SJCRH30 (cell line): ENCODE results near the gene COMMD8. TPM values are rescaled to one million over a fixed set of nuclear protein-coding genes. Genes with fewer than 3 reads are reported as not detected.
A peak's percentile ranks its signal among the peaks of the same experiment; 100 is the strongest.

Source experiments
- DNase-seq, 2 experiments: peaks; one replicate each; pipeline ENCODE4 v3.0.0-alpha.2; 2015 to 2020
- H3K27ac ChIP-seq: fragments of 250-450 bp; sonication (Bioruptor Pico); 2 replicates; pipeline ENCODE4 v1.5.1; 2020; ENCODE audit warnings: mild to moderate bottlenecking, moderate library complexity
- H3K27me3 ChIP-seq: fragments of 250-450 bp; sonication (Bioruptor Pico); 2 replicates; pipeline ENCODE4 v1.5.1; 2020; ENCODE audit warnings: mild to moderate bottlenecking, moderate library complexity
- H3K36me3 ChIP-seq: fragments of 250-450 bp; sonication (Bioruptor Pico); 2 replicates; pipeline ENCODE4 v1.5.1; 2020; ENCODE audit warnings: mild to moderate bottlenecking, moderate library complexity
- H3K4me1 ChIP-seq: fragments of 250-450 bp; sonication (Bioruptor Pico); 2 replicates; pipeline ENCODE4 v1.5.1; 2020; ENCODE audit warnings: mild to moderate bottlenecking, moderate library complexity
- H3K4me3 ChIP-seq: fragments of 250-450 bp; sonication (Bioruptor Pico); 2 replicates; pipeline ENCODE4 v1.5.1; 2020; ENCODE audit warnings: mild to moderate bottlenecking, moderate library complexity
- H3K9me3 ChIP-seq: fragments of 250-450 bp; sonication (Bioruptor Pico); replicated peaks from 2 replicates; pipeline ENCODE4 v1.5.1; 2020; ENCODE audit warnings: mild to moderate bottlenecking, moderate library complexity
- total RNA-seq: library from RNA; depleted of rRNA; stranded (reverse); fragments of >200 nt; shearing (Covaris generic); gene quantifications from 2 replicates; pipeline ENCODE4 v1.2.3, GENCODE V29; 2014

Gene COMMD8
- total RNA-seq, 1 experiment from 2014 or later = 18.5 TPM

GRCh38 chr4:47462799-47463234 is 685 bp downstream of the COMMD8 start:
- DNase-seq = no peak
- Histone ChIP-seq H3K27ac (no peak overlapping the region; the same call in 1 of the 2 replicates), H3K9me3 (no peaks in the 10 kb centered on the region), H3K4me1 (no peaks in the 10 kb centered on the region), H3K36me3 (no peaks in the 10 kb centered on the region), H3K4me3 (peak overlapping the region; percentile 81), H3K27me3 (no peaks in the 10 kb centered on the region)

GRCh38 chr4:47451657-47452056 is 11.8 kb downstream of the COMMD8 start:
- no peak for DNase-seq
- H3K27me3 ChIP-seq = no peaks in the 10 kb centered on the region
- no peak overlapping the region for H3K4me3 ChIP-seq
- no peaks in the 10 kb centered on the region for H3K9me3 ChIP-seq
- H3K36me3 ChIP-seq = peaks cover 6% of the 10 kb centered on the region
- no peaks in the 10 kb centered on the region for H3K4me1 ChIP-seq
- H3K27ac ChIP-seq = no peak overlapping the region

- Histone ChIP-seq H3K27me3 (no peaks in the 10 kb centered on the region), H3K27ac (no peak overlapping the region), H3K4me1 (no peaks in the 10 kb centered on the region), H3K9me3 (no peaks in the 10 kb centered on the region), H3K4me3 (no peak overlapping the region), H3K36me3 (no peaks in the 10 kb centered on the region)
- DNase-seq = no peak
Observed at GRCh38 chr4:47444031-47444430, 19.5 kb downstream of the COMMD8 start.

- Histone ChIP-seq H3K4me1 (no peaks in the 10 kb centered on the region), H3K27me3 (no peaks in the 10 kb centered on the region), H3K36me3 (no peaks in the 10 kb centered on the region), H3K27ac (no peak overlapping the region), H3K9me3 (no peaks in the 10 kb centered on the region), H3K4me3 (no peak overlapping the region)
- no peak for DNase-seq
Observed at GRCh38 chr4:47442980-47443379, 20.5 kb downstream of the COMMD8 start.

- no peak for DNase-seq
- Histone ChIP-seq H3K9me3 (no peaks in the 10 kb centered on the region), H3K4me1 (no peaks in the 10 kb centered on the region), H3K36me3 (no peaks in the 10 kb centered on the region), H3K4me3 (no peak overlapping the region), H3K27ac (no peak overlapping the region), H3K27me3 (0 out of 2 replicates have a peak, but pooled peaks cover 4% of the 10 kb centered on the region)
Observed at GRCh38 chr4:47434931-47435330, 28.6 kb downstream of the COMMD8 start.

GRCh38 chr4:47432749-47433148 is 30.8 kb downstream of the COMMD8 start:
- H3K9me3 ChIP-seq = no peaks in the 10 kb centered on the region
- 0 out of 2 replicates have a peak, but pooled peaks cover 4% of the 10 kb centered on the region for H3K27me3 ChIP-seq
- DNase-seq = no peak
- no peaks in the 10 kb centered on the region for H3K4me1 ChIP-seq
- no peaks in the 10 kb centered on the region for H3K36me3 ChIP-seq
- no peak overlapping the region for H3K4me3 ChIP-seq
- H3K27ac ChIP-seq = no peak overlapping the region

- H3K36me3 ChIP-seq = no peaks in the 10 kb centered on the region
- H3K27ac ChIP-seq = no peak overlapping the region
- H3K4me3 ChIP-seq = no peak overlapping the region
- DNase-seq = no peak
- no peaks in the 10 kb centered on the region for H3K27me3 ChIP-seq
- no peaks in the 10 kb centered on the region for H3K9me3 ChIP-seq
- no peaks in the 10 kb centered on the region for H3K4me1 ChIP-seq
Observed at GRCh38 chr4:47427935-47428334, 35.6 kb downstream of the COMMD8 start.

- Histone ChIP-seq H3K9me3 (no peaks in the 10 kb centered on the region), H3K27ac (no peak overlapping the region), H3K27me3 (no peaks in the 10 kb centered on the region), H3K36me3 (no peaks in the 10 kb centered on the region), H3K4me3 (no peak overlapping the region), H3K4me1 (no peaks in the 10 kb centered on the region)
- DNase-seq = no peak
Observed at GRCh38 chr4:47425628-47426027, 37.9 kb downstream of the COMMD8 start.

- Histone ChIP-seq H3K9me3 (no peaks in the 10 kb centered on the region), H3K4me1 (no peaks in the 10 kb centered on the region), H3K27me3 (no peaks in the 10 kb centered on the region), H3K36me3 (no peaks in the 10 kb centered on the region), H3K27ac (no peak overlapping the region), H3K4me3 (no peak overlapping the region)
- no peak for DNase-seq
Observed at GRCh38 chr4:47419296-47419695, 44.2 kb downstream of the COMMD8 start.

GRCh38 chr4:47418147-47418546 is 45.4 kb downstream of the COMMD8 start:
- no peaks in the 10 kb centered on the region for H3K9me3 ChIP-seq
- H3K4me3 ChIP-seq = no peak overlapping the region
- DNase-seq = no peak
- no peaks in the 10 kb centered on the region for H3K27me3 ChIP-seq
- no peaks in the 10 kb centered on the region for H3K36me3 ChIP-seq
- H3K4me1 ChIP-seq = no peaks in the 10 kb centered on the region
- H3K27ac ChIP-seq = no peak overlapping the region

GRCh38 chr4:47415719-47416118 is 47.8 kb downstream of the COMMD8 start:
- Histone ChIP-seq H3K36me3 (no peaks in the 10 kb centered on the region), H3K4me1 (no peaks in the 10 kb centered on the region), H3K27ac (no peak overlapping the region), H3K27me3 (no peaks in the 10 kb centered on the region), H3K4me3 (no peak overlapping the region), H3K9me3 (no peaks in the 10 kb centered on the region)
- no peak for DNase-seq

- no peaks in the 10 kb centered on the region for H3K9me3 ChIP-seq
- H3K27ac ChIP-seq = no peak overlapping the region
- no peaks in the 10 kb centered on the region for H3K4me1 ChIP-seq
- H3K4me3 ChIP-seq = no peak overlapping the region
- H3K36me3 ChIP-seq = no peaks in the 10 kb centered on the region
- H3K27me3 ChIP-seq = no peaks in the 10 kb centered on the region
- peak in 1 of 2 experiments; percentile 3 for DNase-seq
Observed at GRCh38 chr4:47413521-47413920, 50.0 kb downstream of the COMMD8 start.

GRCh38 chr4:47410271-47410670 is 53.2 kb downstream of the COMMD8 start:
- DNase-seq = no peak
- Histone ChIP-seq H3K4me1 (no peaks in the 10 kb centered on the region), H3K27ac (no peak overlapping the region), H3K4me3 (no peak overlapping the region), H3K9me3 (no peaks in the 10 kb centered on the region), H3K27me3 (no peaks in the 10 kb centered on the region), H3K36me3 (no peaks in the 10 kb centered on the region)

GRCh38 chr4:47406408-47406807 is 57.1 kb downstream of the COMMD8 start:
- no peaks in the 10 kb centered on the region for H3K9me3 ChIP-seq
- DNase-seq = no peak
- no peaks in the 10 kb centered on the region for H3K36me3 ChIP-seq
- H3K4me1 ChIP-seq = no peaks in the 10 kb centered on the region
- H3K27me3 ChIP-seq = no peaks in the 10 kb centered on the region
- no peak overlapping the region for H3K4me3 ChIP-seq
- H3K27ac ChIP-seq = no peak overlapping the region
